GM12875 (cell line): ENCODE measurements around the gene SYNDIG1.

Source experiments
- H3K4me3 ChIP-seq: one replicate; pipeline ENCODE4 v1.5.1; 2011; ENCODE audit warnings: low read depth, low read length, control low read depth
- CTCF ChIP-seq: IDR thresholded peaks from 2 replicates; pipeline ENCODE4 v1.5.1; 2011; ENCODE audit warnings: low read depth, mild to moderate bottlenecking, control low read depth, inconsistent platforms, low read length, moderate library complexity, borderline replicate concordance; ENCODE audit not compliant: insufficient read depth

SYNDIG1 gene

GRCh38 chr20:24461848-24462247 lies 7.6 kb upstream of the SYNDIG1 start:
- TF ChIP-seq CTCF, result no peak
- H3K4me3 ChIP-seq, result no peak overlapping the region

DNA sequence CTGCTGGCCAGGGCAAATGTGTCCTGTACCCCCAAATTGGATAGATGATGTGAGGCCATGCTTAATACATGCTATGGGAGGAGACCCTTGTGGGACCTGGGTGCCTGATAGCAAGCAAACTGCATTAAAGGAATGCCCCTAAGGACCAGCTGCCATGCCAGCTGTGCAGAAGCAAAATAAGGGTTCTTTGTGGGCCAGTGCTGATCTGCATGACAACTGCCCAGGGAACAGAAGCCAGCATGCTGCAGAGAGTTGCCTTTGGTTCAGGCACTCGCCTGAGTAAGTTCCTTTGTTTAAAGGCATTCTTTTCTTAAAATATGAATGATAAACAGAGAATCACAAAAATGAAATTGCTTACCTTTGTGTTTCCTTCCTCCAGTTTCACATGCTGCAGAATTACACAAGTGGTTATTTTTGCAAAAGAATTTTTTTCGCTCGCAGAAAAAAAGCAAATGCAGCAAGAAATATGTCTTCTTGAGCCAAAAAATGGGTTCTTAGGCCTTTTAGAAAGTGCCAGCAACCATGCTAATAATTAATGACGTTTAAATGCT lies 6.9 kb upstream of the SYNDIG1 start:
- no peak overlapping the region for H3K4me3 ChIP-seq
- no peak for TF ChIP-seq CTCF

- TF ChIP-seq CTCF, result no peak
- H3K4me3 ChIP-seq, result no peak overlapping the region
These were observed 4.3 kb upstream of the SYNDIG1 start for GRCh38 chr20:24465159-24465558.

DNA sequence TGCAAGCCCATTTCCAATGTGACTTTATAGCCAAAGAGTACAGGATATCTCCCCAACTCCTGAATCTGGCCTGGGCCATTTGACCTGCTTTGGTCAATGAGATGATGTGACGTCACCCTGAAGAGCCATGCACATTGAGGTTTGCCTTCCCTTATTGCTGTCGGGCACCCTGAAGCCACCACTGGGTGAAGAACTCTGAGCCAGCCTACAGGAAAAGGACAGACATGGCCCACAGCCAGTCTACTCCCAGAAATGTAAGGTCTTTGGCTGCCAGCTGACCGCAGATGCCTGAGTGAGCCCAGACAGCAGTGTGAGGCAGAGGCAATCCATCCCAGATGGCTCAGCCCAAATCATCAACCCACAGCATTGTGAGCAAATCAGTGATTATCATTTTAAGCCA lies 3.7 kb upstream of the SYNDIG1 start:
- H3K4me3 ChIP-seq, result no peak overlapping the region
- no peak for TF ChIP-seq CTCF

DNA sequence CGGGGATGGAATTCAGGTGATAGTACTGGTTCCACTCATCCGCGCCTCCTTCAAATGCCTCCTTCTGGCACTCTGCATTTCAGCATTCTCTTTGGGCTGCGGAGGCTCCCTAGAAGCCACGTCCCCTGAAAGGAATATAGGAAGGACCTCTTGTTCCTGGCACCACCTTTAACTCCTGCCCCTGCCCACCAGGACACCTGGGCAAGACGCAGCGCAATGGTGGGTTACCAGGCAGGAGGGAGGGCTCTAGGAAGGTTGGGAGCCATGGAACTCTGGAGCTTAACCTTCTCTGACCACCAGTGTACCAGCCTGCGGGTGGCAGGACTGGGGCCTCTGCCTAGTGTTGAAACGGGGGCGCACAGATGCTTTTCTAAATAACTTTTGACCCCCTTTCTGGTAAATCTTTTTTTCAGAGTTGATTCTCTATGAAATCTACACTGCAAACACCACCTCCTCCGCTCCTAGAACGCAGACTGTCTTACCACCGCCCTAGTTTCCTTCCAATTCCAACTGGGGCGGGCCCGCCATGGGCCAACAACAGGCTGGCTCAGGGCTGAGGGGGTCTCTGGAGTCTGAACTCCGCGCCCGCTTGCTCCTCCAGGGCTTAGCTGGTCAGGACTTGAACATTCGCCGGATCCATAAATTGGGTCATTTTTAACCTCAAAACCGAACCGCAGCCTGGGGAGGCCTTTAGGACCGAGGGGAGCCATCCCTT lies 871 bp upstream of the SYNDIG1 start:
- no peak for TF ChIP-seq CTCF
- H3K4me3 ChIP-seq, result no peak overlapping the region

DNA sequence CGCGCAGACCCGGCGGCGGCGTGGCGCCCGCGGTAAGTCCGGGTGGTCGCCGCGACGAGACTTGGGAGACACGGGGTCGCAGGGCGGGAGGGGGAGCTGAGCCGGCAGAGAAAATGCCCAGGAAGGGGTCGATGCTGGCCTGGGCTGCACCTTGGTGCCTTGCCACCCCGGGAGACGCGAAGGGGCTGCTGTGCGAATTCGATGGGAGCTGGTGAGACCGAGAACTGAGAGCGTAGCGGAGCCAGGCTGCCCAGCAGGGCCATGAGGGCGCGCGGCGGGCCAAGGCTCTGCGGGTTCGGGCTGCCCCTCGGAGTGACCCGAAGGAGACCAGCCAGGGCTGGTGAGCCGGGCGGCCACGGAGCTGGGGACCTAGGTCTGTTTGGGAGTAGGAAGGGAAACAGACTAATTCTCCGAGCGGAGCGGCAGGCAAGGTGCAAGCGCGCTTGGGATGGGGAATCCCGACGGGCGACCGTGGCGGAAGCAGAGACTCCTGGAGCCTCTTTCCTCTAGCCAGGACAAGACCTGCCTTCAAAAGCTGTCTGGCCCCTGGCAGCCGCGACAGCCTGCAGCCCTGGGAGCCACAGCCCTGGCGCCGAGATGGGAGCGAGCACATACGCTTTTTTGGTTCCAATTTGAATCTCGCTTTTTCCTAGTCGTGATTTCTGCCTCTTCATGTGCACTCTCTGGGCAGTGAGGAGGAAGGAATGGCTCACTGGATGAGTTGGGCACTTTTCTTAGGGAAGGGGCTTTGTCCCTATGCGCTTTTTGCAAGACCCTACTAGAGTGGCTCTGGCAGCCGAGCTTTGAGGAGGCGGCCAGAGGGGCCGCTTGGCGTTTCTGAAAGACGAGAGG lies 691 bp downstream of the SYNDIG1 start:
- no peak overlapping the region for H3K4me3 ChIP-seq
- no peak for TF ChIP-seq CTCF
